Upper lobe of left lung (tissue), 6 donors: Measurements from ENCODE around the gene GTF2A1. TPM values are rescaled to one million over a fixed set of nuclear protein-coding genes. Genes with fewer than 3 reads are reported as not detected.
A peak's percentile ranks its signal among the peaks of the same experiment; 100 is the strongest.
"Not testable (repeated sequence)": the region's sequence is repeated elsewhere in the genome, so short reads cannot be mapped to it uniquely, and the experiment has no call there.

Experiments used
- ATAC-seq, 2 donors: fragments of 200-7000 bp; cut with Tn5 transposase; one replicate each; pipeline ENCODE4 v1.9.1; 2022; ENCODE audit warnings: mild to moderate bottlenecking in 2 of 2, moderate library complexity in 2 of 2; ENCODE audit not compliant: low FRiP score in 2 of 2
- DNase-seq, 2 donors: peaks; one replicate each; pipeline ENCODE4 v3.0.0-alpha.2; 2019 to 2020
- H3K27ac ChIP-seq, 4 donors: fragments of 200-600 bp; sonication (generic); one replicate each; pipeline ENCODE4 v1.5.1; 2016 to 2019
- H3K27me3 ChIP-seq, 4 donors: fragments of 200-600 bp; sonication (generic); one replicate each; pipeline ENCODE4 v1.5.1; 2017 to 2019
- H3K36me3 ChIP-seq, 4 donors: fragments of 200-600 bp; sonication (generic); one replicate each; pipeline ENCODE4 v1.5.1; 2016 to 2019
- H3K4me1 ChIP-seq, 4 donors: fragments of 200-600 bp; sonication (generic); one replicate each; pipeline ENCODE4 v1.5.1; 2018 to 2019
- H3K4me3 ChIP-seq, 4 donors: fragments of 200-600 bp; sonication (generic); one replicate each; pipeline ENCODE4 v1.5.1; 2017 to 2019; ENCODE audit warnings: mild to moderate bottlenecking in 2 of 4, moderate library complexity in 1 of 4
- H3K9me3 ChIP-seq, 4 donors: fragments of 200-600 bp; sonication (generic); one replicate each; pipeline ENCODE4 v1.5.1; 2018 to 2019
- EP300 ChIP-seq, 4 donors: sonication (generic); formaldehyde crosslinking; IDR thresholded peaks; one replicate each; pipeline ENCODE4 v1.5.1; 2017; ENCODE audit warnings: antibody characterized with exemption in 4 of 4, control low read depth in 2 of 4
- POLR2A ChIP-seq, 4 donors: fragments of 450-650 bp; IDR thresholded peaks; one replicate each; pipeline ENCODE4 v1.5.1; 2016 to 2017; ENCODE audit warnings: antibody characterized with exemption in 4 of 4, mild to moderate bottlenecking in 2 of 4
- POLR2AphosphoS5 ChIP-seq, 2 donors: sonication (generic); formaldehyde crosslinking; IDR thresholded peaks; one replicate each; pipeline ENCODE4 v1.5.1; 2017; ENCODE audit warnings: antibody characterized with exemption in 2 of 2
- WGBS, 2 donors: methylation state at CpG; one replicate each; pipeline ENCODE4 v1.1.5; 2017 to 2018; 5-methylcytosine and 5-hydroxymethylcytosine counted together
- total RNA-seq, 6 donors: library from RNA; depleted of rRNA in 4 of 6; stranded (reverse); fragments of >200 nt in 4 of 6; gene quantifications; one replicate each; pipeline versions ENCODE4 v1.1.0 to v1.2.1, GENCODE V29; 2016 to 2021
- TF ChIP-seq, protein P1 (sequence below), 6 experiments: fragments of 450-650 bp in 4 of 6; fragments of 200-600 bp in 2 of 6; sonication (generic) in 2 of 6; IDR thresholded peaks; one replicate each; pipeline ENCODE4 v1.5.1; 2016 to 2019; ENCODE audit warnings: antibody characterized with exemption in 6 of 6
- donor health status: DM: no; HTN: no; CAD: no; lungs with moderate emphysema.
- donor health status: DM: no; HTN: yes; CAD: no; lungs with severe emphysema.

GTF2A1 gene
- total RNA-seq, 6 donors from 2014 or later, result 17.2 to 31.6 (median 23.7) TPM

DNA sequence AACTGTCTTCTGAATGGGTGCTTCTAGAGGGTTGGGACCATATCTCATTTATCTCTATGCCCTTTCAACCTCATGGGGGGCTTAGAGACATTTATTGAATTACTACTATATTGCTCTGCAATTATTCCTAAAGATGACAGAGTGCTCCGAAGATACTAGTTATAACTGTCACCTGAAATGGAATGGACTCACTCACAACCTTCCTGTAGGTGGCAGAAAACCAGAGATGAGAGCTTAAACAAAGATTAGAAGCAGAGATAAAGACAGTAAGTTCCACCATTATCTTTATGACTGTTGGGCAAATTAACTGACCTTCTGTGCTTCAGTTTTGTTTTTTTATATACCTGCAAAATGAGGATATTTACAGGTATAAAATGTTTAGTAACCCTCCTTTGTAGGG is 31.5 kb upstream of the GTF2A1 start:
- H3K4me3 ChIP-seq, result no peak overlapping the region
- DNase-seq, result no peak
- no peak for TF ChIP-seq EP300 (IDR thresholded peaks at IDR 0.05)
- TF ChIP-seq POLR2A (IDR thresholded peaks at IDR 0.05), result no peak
- TF ChIP-seq, protein P1, sequence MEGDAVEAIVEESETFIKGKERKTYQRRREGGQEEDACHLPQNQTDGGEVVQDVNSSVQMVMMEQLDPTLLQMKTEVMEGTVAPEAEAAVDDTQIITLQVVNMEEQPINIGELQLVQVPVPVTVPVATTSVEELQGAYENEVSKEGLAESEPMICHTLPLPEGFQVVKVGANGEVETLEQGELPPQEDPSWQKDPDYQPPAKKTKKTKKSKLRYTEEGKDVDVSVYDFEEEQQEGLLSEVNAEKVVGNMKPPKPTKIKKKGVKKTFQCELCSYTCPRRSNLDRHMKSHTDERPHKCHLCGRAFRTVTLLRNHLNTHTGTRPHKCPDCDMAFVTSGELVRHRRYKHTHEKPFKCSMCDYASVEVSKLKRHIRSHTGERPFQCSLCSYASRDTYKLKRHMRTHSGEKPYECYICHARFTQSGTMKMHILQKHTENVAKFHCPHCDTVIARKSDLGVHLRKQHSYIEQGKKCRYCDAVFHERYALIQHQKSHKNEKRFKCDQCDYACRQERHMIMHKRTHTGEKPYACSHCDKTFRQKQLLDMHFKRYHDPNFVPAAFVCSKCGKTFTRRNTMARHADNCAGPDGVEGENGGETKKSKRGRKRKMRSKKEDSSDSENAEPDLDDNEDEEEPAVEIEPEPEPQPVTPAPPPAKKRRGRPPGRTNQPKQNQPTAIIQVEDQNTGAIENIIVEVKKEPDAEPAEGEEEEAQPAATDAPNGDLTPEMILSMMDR (IDR thresholded peaks at IDR 0.05), result no peak
- TF ChIP-seq POLR2AphosphoS5 (IDR thresholded peaks at IDR 0.05), result no peak
- H3K9me3 ChIP-seq, result no peaks in the 10 kb centered on the region
- no peak for ATAC-seq
- H3K27ac ChIP-seq, result no peak overlapping the region
- 71 to 88% methylated on average over 1 of the region's 1 CpG for WGBS, 2 donors
- no peaks in the 10 kb centered on the region for H3K36me3 ChIP-seq
- no peaks in the 10 kb centered on the region for H3K27me3 ChIP-seq
- H3K4me1 ChIP-seq, result no peaks in the 10 kb centered on the region

DNA sequence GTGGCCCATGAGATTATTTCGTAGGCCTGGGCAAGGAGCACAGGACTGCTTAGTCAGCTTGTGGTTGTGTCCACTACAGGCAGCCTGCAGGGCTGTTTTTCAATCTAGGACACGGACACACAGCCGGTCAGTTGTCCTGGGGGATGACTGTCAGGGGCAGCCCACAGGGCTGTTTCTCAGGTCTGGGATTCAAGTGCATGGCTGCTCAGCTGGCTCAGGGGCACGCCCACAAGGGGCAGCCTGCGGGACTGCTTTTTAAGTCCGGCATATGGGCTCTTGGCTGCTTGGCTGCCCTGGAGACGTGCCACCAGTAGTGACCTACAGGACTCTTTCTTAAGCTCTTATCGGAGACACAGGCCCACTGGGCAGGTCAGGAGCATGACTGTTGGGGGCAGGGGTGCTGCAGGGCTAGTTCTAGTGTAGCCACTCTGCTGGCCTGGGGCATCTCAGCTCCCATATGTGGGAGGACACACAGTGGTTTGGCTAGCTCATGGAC is 26.6 kb upstream of the GTF2A1 start:
- Histone ChIP-seq H3K36me3 (no peaks in the 10 kb centered on the region), H3K4me1 (no peaks in the 10 kb centered on the region), H3K4me3 (no peak overlapping the region), H3K27ac (no peak overlapping the region), H3K27me3 (no peaks in the 10 kb centered on the region), H3K9me3 (no peaks in the 10 kb centered on the region)
- WGBS, 2 donors, result 57 to 75% methylated on average over 4 to 8 of the region's 8 CpGs
- ATAC-seq (peak in 1 of 2 donors; percentile 21), DNase-seq (no peak)
- TF ChIP-seq POLR2A (IDR thresholded peaks at IDR 0.05) (no peak), POLR2AphosphoS5 (IDR thresholded peaks at IDR 0.05) (no peak), EP300 (IDR thresholded peaks at IDR 0.05) (no peak)
- TF ChIP-seq, protein P1 (IDR thresholded peaks at IDR 0.05), result no peak

DNA sequence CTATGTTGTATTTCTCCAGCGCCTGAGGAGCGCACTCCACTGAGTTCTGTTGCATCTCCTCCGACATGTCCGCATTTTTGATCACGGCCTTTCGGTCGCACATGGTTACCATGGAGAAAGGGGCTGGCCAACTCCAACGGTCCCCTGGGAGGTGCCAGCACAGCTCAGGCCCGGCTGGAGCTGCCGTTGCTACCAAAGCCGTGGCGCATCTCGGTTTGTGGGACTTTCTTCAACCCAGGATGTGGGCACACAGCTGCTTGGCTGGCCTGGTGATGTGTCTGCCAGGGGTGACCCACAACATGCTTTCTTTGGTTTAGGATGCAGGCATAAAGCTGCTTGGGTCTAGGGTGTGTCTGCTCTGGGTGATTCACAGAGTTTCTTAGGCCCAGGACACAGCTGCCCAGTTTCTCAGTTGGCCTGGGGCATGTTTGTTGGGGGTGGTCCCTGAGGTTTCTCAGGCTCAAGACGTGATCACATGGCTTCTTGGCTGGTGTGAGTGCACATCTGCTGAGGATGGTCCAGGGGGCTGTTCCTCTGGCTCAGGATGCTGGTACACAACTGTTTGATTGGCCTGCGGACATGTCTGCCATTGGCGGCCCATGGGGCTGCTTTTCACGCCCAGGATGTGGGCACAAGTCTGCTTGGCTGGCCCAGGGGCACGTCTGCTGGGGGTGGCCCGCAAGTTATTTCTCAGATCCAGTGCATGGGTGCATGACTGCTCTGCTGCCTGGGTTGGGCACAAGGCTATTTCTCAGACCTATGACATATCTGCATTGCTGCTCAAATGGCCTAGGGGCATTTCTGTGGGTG is 25.9 kb upstream of the GTF2A1 start:
- TF ChIP-seq EP300 (IDR thresholded peaks at IDR 0.05) (no peak), POLR2AphosphoS5 (IDR thresholded peaks at IDR 0.05) (no peak), POLR2A (IDR thresholded peaks at IDR 0.05) (no peak)
- TF ChIP-seq, protein P1 (IDR thresholded peaks at IDR 0.05), result no peak
- DNase-seq (peak in 1 of 2 donors; percentile 50), ATAC-seq (no peak)
- Histone ChIP-seq H3K4me1 (no peaks in the 10 kb centered on the region), H3K4me3 (no peak overlapping the region), H3K27ac (no peak overlapping the region), H3K9me3 (no peaks in the 10 kb centered on the region), H3K27me3 (no peaks in the 10 kb centered on the region), H3K36me3 (no peaks in the 10 kb centered on the region)
- 86 to 93% methylated on average over 16 to 19 of the region's 19 CpGs for WGBS, 2 donors

DNA sequence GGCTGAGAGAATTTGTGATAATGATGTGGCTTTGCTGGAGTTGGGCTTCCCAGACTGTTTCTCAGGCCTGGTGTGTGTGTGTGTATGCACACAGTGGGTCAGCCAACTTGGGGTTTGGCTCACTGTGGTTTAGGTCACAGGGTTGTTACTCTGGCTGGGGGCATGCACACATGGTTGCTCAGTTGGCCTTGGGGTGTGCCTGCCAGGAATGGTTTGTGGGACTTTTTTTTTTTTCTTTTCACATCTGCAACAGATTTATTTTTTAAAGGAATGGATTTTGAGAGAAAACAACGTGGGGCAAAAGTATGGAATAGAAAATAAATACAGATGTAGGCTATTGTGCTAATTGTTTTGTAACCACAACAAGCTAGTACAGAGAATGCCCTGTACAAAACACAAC is 25.0 kb upstream of the GTF2A1 start:
- H3K4me1 ChIP-seq, result no peaks in the 10 kb centered on the region
- no peaks in the 10 kb centered on the region for H3K36me3 ChIP-seq
- H3K27me3 ChIP-seq, result no peaks in the 10 kb centered on the region
- WGBS, 2 donors, result 50 to 69% methylated on average over 1 of the region's 1 CpG
- no peak for ATAC-seq
- H3K27ac ChIP-seq, result no peak overlapping the region
- TF ChIP-seq POLR2AphosphoS5 (IDR thresholded peaks at IDR 0.05) (no peak), EP300 (IDR thresholded peaks at IDR 0.05) (no peak), POLR2A (IDR thresholded peaks at IDR 0.05) (no peak)
- TF ChIP-seq, protein P1 (IDR thresholded peaks at IDR 0.05), result no peak
- no peak overlapping the region for H3K4me3 ChIP-seq
- no peak for DNase-seq
- H3K9me3 ChIP-seq, result no peaks in the 10 kb centered on the region

DNA sequence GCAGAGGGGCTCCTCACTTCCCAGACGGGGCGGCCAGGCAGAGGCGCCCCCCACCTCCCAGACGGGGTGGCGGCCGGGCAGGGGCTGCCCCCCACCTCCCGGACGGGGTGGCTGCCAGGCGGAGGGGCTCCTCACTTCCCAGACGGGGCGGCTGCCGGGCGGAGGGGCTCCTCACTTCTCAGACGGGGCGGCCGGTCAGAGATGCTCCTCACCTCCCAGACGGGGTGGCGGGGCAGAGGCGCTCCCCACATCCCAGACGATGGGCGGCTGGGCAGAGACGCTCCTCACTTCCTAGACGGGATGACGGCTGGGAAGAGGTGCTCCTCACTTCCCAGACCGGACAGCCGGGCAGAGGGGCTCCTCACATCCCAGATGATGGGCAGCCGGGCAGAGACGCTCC is 23.7 kb upstream of the GTF2A1 start:
- not testable (repeated sequence) for H3K27me3 ChIP-seq, H3K4me3 ChIP-seq, H3K36me3 ChIP-seq, ATAC-seq, H3K9me3 ChIP-seq, H3K27ac ChIP-seq, H3K4me1 ChIP-seq
- peak in 1 of 2 donors; percentile 65 for DNase-seq
- 96 to 100% methylated on average over 4 to 24 of the region's 28 CpGs for WGBS, 2 donors
